Cardiac muscle cell (in vitro differentiated cells and primary cell): ENCODE results near the gene RALGPS1. TPM values are rescaled to one million over a fixed set of nuclear protein-coding genes. Genes with fewer than 3 reads are reported as not detected.
A peak's percentile ranks its signal among the peaks of the same experiment; 100 is the strongest.

Experiments used
- DNase-seq, 2 donors: peaks; one replicate each; pipeline versions ENCODE4 v3.0.0 to v3.0.0-alpha.2; 2010 to 2017; ENCODE audit warnings: low read depth in 1 of 2, low spot score in 1 of 2
- H3K27ac ChIP-seq: fragments of 200-600 bp; sonication (generic); 2 replicates; pipeline ENCODE4 v1.5.1; 2016
- H3K27me3 ChIP-seq: fragments of 200-600 bp; sonication (generic); 2 replicates; pipeline ENCODE4 v1.6.0; 2016; ENCODE audit warnings: control low read depth
- H3K36me3 ChIP-seq: fragments of 200-600 bp; sonication (generic); 2 replicates; pipeline ENCODE4 v1.5.1; 2016; ENCODE audit warnings: control low read depth
- H3K4me1 ChIP-seq: fragments of 200-600 bp; sonication (generic); 2 replicates; pipeline ENCODE4 v1.8.1; 2017; ENCODE audit warnings: low read depth, mild to moderate bottlenecking, mixed run types
- H3K4me3 ChIP-seq: fragments of 200-600 bp; sonication (generic); 2 replicates; pipeline ENCODE4 v1.5.1; 2016; ENCODE audit warnings: mild to moderate bottlenecking
- H3K9me3 ChIP-seq: fragments of 200-600 bp; sonication (generic); 2 replicates; pipeline ENCODE4 v1.5.1; 2017; ENCODE audit warnings: low read depth, mild to moderate bottlenecking, control low read depth
- CTCF ChIP-seq: IDR thresholded peaks from 2 replicates; pipeline ENCODE4 v1.5.1; 2012; ENCODE audit warnings: low read depth, mild to moderate bottlenecking, low read length
- polyA plus RNA-seq: library from polyadenylated mRNA; unstranded; fragments of >200 nt; fragmentation: Nextera tagmentation; extraction: Ambion mirVana; gene quantifications from 2 replicates; pipeline ENCODE4 v1.2.1, GENCODE V29; 2016
- total RNA-seq: library from RNA; depleted of rRNA; stranded (reverse); fragments of >200 nt; gene quantifications from 2 replicates; pipeline ENCODE4 v1.2.3, GENCODE V29; 2016

The RALGPS1 gene
- total and polyA plus RNA-seq, 2 experiments from 2014 or later = 14.1 to 16.1 TPM

- no peak overlapping the region for H3K4me3 ChIP-seq
- peaks cover 6% of the 10 kb centered on the region for H3K4me1 ChIP-seq
- no peak overlapping the region for H3K27ac ChIP-seq
- H3K36me3 ChIP-seq = no peaks in the 10 kb centered on the region
- DNase-seq = no peak
- no peaks in the 10 kb centered on the region for H3K27me3 ChIP-seq
- H3K9me3 ChIP-seq = no peaks in the 10 kb centered on the region
- no peak for TF ChIP-seq CTCF
These were observed 234.4 kb downstream of the RALGPS1 start for GRCh38 chr9:127149010-127149409.

GRCh38 chr9:127149463-127150390, 235.1 kb downstream of the RALGPS1 start:
- Histone ChIP-seq H3K36me3 (no peaks in the 10 kb centered on the region), H3K4me1 (peaks cover 6% of the 10 kb centered on the region), H3K27me3 (no peaks in the 10 kb centered on the region), H3K27ac (no peak overlapping the region), H3K4me3 (no peak overlapping the region), H3K9me3 (no peaks in the 10 kb centered on the region)
- DNase-seq = no peak
- TF ChIP-seq CTCF = no peak

DNA sequence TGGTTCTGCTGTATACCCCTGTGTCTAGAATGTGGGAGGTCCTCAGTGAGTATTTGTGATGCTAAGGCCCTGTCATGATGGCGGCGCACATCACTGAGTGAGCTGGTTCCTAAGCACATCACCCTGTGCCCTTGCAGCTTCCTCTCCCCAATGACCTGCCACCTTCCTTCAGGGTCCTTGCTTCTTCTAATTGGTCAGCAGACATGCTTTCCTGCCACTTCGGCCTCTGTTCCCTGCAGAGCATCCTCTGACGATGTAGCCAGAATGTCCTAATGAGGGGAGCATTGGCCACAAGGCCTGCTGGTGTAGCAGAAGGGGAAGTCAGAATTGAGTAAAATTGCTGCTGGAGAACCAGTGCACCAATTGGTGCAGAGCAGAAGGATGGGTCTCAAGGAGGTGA, 238.9 kb downstream of the RALGPS1 start:
- Histone ChIP-seq H3K36me3 (no peaks in the 10 kb centered on the region), H3K4me1 (no peaks in the 10 kb centered on the region), H3K9me3 (no peaks in the 10 kb centered on the region), H3K4me3 (no peak overlapping the region), H3K27me3 (no peaks in the 10 kb centered on the region), H3K27ac (no peak overlapping the region)
- no peak for DNase-seq
- no peak for TF ChIP-seq CTCF

DNA sequence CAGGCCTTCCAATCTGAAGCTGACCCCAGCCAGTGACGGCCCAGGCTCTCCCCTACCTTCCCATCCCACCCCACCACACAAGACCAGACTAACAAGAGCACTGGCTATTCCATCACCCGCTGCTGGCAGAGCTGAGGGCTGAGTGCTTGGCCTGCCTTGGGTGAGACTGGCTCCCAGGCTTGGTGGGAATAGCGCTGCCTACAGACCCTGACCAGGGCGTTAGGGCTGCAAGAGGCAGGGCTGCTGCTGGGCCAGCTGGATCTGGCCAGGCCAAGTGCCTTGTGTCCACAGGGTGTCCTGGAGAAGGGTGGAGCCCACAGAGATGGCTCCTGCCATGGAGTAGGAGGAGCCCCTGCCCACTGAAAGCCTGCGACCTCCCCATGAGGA, 239.4 kb downstream of the RALGPS1 start:
- no peaks in the 10 kb centered on the region for H3K4me1 ChIP-seq
- no peak overlapping the region for H3K4me3 ChIP-seq
- no peak for TF ChIP-seq CTCF
- H3K9me3 ChIP-seq = no peaks in the 10 kb centered on the region
- H3K27ac ChIP-seq = no peak overlapping the region
- no peaks in the 10 kb centered on the region for H3K36me3 ChIP-seq
- no peaks in the 10 kb centered on the region for H3K27me3 ChIP-seq
- DNase-seq = no peak

DNA sequence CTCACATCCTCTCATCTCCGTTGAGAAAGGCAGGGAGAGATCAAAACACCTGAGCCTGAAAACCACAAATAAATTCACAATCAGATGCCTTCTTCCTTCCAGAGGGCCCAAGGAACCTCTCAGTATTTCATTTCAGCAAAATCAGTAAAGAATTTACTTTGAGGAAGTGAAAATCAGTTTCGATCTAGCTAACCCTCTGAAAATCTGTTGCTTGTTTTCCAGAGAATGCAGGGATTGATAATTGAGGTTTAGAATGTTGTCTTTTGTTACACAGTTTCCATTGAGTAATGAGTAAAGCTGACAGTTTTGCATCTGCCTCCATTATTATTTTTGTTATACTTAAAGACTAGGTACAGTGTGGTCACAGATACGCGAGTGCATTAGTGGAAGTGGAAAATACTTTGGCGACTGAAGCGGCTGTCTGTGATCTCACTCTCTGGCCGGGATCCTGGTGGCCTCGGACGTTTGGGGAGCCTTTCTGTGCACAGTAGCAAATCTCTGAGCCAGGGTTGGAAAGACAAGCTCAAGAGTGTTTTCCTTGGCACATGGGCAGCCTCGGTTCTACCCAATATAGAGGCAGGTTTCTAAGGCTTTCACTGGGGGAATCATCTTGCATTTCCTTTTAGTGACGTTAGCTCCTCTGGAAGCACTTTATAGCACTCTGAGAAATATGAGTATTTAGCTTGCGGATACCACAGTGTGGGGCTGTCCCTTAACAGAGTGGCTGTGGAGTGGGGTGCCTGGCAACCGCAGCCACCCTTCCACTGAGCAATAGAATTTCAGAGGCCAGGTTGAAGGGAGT, 240.0 kb downstream of the RALGPS1 start:
- peak; percentile 4 for TF ChIP-seq CTCF
- H3K4me3 ChIP-seq = no peak overlapping the region
- no peak overlapping the region for H3K27ac ChIP-seq
- DNase-seq = peak in 1 of 2 donors; percentile 76
- H3K27me3 ChIP-seq = no peaks in the 10 kb centered on the region
- H3K36me3 ChIP-seq = no peaks in the 10 kb centered on the region
- H3K4me1 ChIP-seq = no peaks in the 10 kb centered on the region
- H3K9me3 ChIP-seq = no peaks in the 10 kb centered on the region
